Left ventricle myocardium inferior (tissue), 1 donor: Measurements from ENCODE around the gene MT3. TPM values are rescaled to one million over a fixed set of nuclear protein-coding genes. Genes with fewer than 3 reads are reported as not detected.

ENCODE experiments used
- DNase-seq: peaks from one replicate; pipeline ENCODE4 v3.0.0-alpha.2; 2020
- H3K27ac ChIP-seq: fragments of 200-600 bp; replicated peaks from 2 replicates; pipeline ENCODE4 v1.8.0; 2021
- H3K27me3 ChIP-seq: fragments of 200-600 bp; 2 replicates; pipeline ENCODE4 v1.8.0; 2021; ENCODE audit warnings: low read depth
- H3K36me3 ChIP-seq: fragments of 200-600 bp; 2 replicates; pipeline ENCODE4 v1.8.0; 2021
- H3K4me1 ChIP-seq: fragments of 200-600 bp; 2 replicates; pipeline ENCODE4 v1.8.0; 2021
- H3K4me3 ChIP-seq: fragments of 200-600 bp; 2 replicates; pipeline ENCODE4 v1.8.0; 2021; ENCODE audit warnings: mild to moderate bottlenecking, moderate library complexity
- H3K9me3 ChIP-seq: fragments of 200-600 bp; replicated peaks from 2 replicates; pipeline ENCODE4 v1.8.0; 2021
- CTCF ChIP-seq: fragments of 200-600 bp; IDR thresholded peaks from 2 replicates; pipeline ENCODE4 v1.8.0; 2021; ENCODE audit warnings: antibody characterized with exemption, mild to moderate bottlenecking, borderline replicate concordance
- intact Hi-C: fragments of 100-400 bp; cut with micrococcal nuclease; formaldehyde crosslinking; loops from one replicate; pipeline ENCODE4 v1.11.0; 2022
- total RNA-seq: library from RNA; stranded (reverse); fragmentation: NEBNext Ultra II Directional; extraction: Animal tissue kit (Norgen Biotek cat#: 25700); gene quantifications from one replicate; pipeline ENCODE4 v1.2.1, GENCODE V29; 2021
- donor health status: DM: no; HTN: yes; CAD: no; lungs with severe emphysema.

MT3 gene
- total RNA-seq, 1 donor from 2014 or later = 4.1 TPM

GRCh38 chr16:56583351-56584168 is 5.8 kb upstream of the MT3 start:
- H3K4me1 ChIP-seq = no peaks in the 10 kb centered on the region
- no peak overlapping the region for H3K4me3 ChIP-seq
- no peak for DNase-seq
- no peaks in the 10 kb centered on the region for H3K36me3 ChIP-seq
- no peak for TF ChIP-seq CTCF
- no peaks in the 10 kb centered on the region for H3K9me3 ChIP-seq
- intact Hi-C loops = no loop called here
- peaks cover 61% of the 10 kb centered on the region for H3K27me3 ChIP-seq
- no peak overlapping the region for H3K27ac ChIP-seq

- H3K27me3 ChIP-seq = peaks cover 68% of the 10 kb centered on the region
- intact Hi-C loops = no loop called here
- peaks cover 5% of the 10 kb centered on the region for H3K4me1 ChIP-seq
- DNase-seq = no peak
- no peaks in the 10 kb centered on the region for H3K9me3 ChIP-seq
- H3K4me3 ChIP-seq = no peak overlapping the region
- H3K27ac ChIP-seq = no peak overlapping the region
- TF ChIP-seq CTCF = no peak
- no peaks in the 10 kb centered on the region for H3K36me3 ChIP-seq
Measured at GRCh38 chr16:56584276-56584675, 5.1 kb upstream of the MT3 start.

DNA sequence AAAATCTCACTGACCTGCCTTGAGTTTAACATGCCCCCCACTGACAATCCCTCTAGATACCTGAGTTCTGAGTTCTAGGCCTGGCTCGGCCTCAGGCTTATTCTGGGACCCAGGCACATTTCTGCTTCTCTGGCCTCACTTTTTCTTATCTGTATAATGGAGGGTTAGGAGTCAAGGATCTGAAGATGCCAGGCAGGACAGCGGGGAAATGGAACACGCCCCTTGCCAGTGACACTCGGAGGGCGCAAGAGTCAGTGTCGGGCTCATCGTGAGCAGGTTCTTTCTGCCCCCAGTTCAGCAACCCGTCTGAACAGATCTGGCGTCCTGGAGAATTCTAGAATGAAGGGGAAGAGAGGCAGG is 567 bp upstream of the MT3 start:
- peaks cover 3% of the 10 kb centered on the region for H3K9me3 ChIP-seq
- DNase-seq = no peak
- intact Hi-C loops = no loop called here
- no peak for TF ChIP-seq CTCF
- H3K27ac ChIP-seq = no peak overlapping the region
- H3K4me1 ChIP-seq = peaks cover 11% of the 10 kb centered on the region
- H3K27me3 ChIP-seq = peaks cover 70% of the 10 kb centered on the region
- H3K36me3 ChIP-seq = no peaks in the 10 kb centered on the region
- H3K4me3 ChIP-seq = peak overlapping the region; percentile 66

GRCh38 chr16:56591377-56592060 is 2.2 kb downstream of the MT3 start:
- H3K36me3 ChIP-seq = no peaks in the 10 kb centered on the region
- TF ChIP-seq CTCF = no peak
- intact Hi-C loops = no loop called here
- no peak for DNase-seq
- peaks cover 8% of the 10 kb centered on the region for H3K9me3 ChIP-seq
- no peak overlapping the region for H3K4me3 ChIP-seq
- H3K4me1 ChIP-seq = peaks cover 11% of the 10 kb centered on the region
- no peak overlapping the region for H3K27ac ChIP-seq
- H3K27me3 ChIP-seq = peaks cover 44% of the 10 kb centered on the region

GRCh38 chr16:56593573-56594291 is 4.4 kb downstream of the MT3 start:
- DNase-seq = no peak
- intact Hi-C loops = no loop called here
- peaks cover 23% of the 10 kb centered on the region for H3K27me3 ChIP-seq

More at GRCh38 chr16:56593573-56594291, 4.4 kb downstream of the MT3 start:
- H3K4me1 ChIP-seq = peaks cover 11% of the 10 kb centered on the region
- no peak overlapping the region for H3K4me3 ChIP-seq
- no peak for TF ChIP-seq CTCF
- H3K9me3 ChIP-seq = peaks cover 8% of the 10 kb centered on the region
- H3K36me3 ChIP-seq = no peaks in the 10 kb centered on the region
- no peak overlapping the region for H3K27ac ChIP-seq
